Caco-2 (cell line): Measurements from ENCODE around the gene YJEFN3. TPM values are rescaled to one million over a fixed set of nuclear protein-coding genes. Genes with fewer than 3 reads are reported as not detected.

Experiments
- BruUV-seq: library from RNA; stranded (reverse); fragments of 400-500 nt; replicated peaks from 2 replicates; lab custom pipeline; 2021; lab: Mats Ljungman, UMichigan
- CTCF ChIA-PET: fragments of 300-600 bp; sonication (Branson Sonifier 250); formaldehyde crosslinking; loops from one replicate; lab custom pipeline; 2022; ENCODE audit warnings: antibody characterized with exemption; lab: Charles Lee
- POLR2A ChIA-PET: fragments of 300-600 bp; sonication (Branson Sonifier 250); formaldehyde crosslinking; loops from one replicate; lab custom pipeline; 2022; ENCODE audit warnings: antibody characterized with exemption; lab: Charles Lee
- DNase-seq, 2 experiments: peaks; one replicate each; pipeline versions ENCODE4 v3.0.0 to v3.0.0-alpha.2; 2020 to 2022
- H3K27me3 ChIP-seq: replicated peaks from 2 replicates; pipeline ENCODE4 v1.6.0; 2011; ENCODE audit warnings: low read length; ENCODE audit not compliant: control insufficient read depth, insufficient read depth
- H3K36me3 ChIP-seq: 2 replicates; pipeline ENCODE4 v1.5.1; 2011; ENCODE audit warnings: low read length; ENCODE audit not compliant: control insufficient read depth, insufficient read depth
- H3K4me1 ChIP-seq: fragments of 250-450 bp; sonication (Bioruptor Pico); 2 replicates; pipeline ENCODE4 v1.5.1; 2020; ENCODE audit warnings: mild to moderate bottlenecking
- H3K4me3 ChIP-seq: 2 replicates; pipeline ENCODE4 v1.5.1; 2011; ENCODE audit warnings: low read depth, mild to moderate bottlenecking, control low read depth, low read length
- H3K9me3 ChIP-seq: fragments of 250-450 bp; sonication (Bioruptor Pico); 2 replicates; pipeline ENCODE4 v1.5.1; 2020; ENCODE audit warnings: mild to moderate bottlenecking, moderate library complexity
- H3K27ac Mint-ChIP-seq: one replicate; pipeline ENCODE4 v1.8.0; 2022; ENCODE audit warnings: mixed read lengths; ENCODE audit not compliant: unreplicated experiment
- H3K27me3 Mint-ChIP-seq: one replicate; pipeline ENCODE4 v1.8.0; 2022; ENCODE audit warnings: mixed read lengths; ENCODE audit not compliant: insufficient read depth, unreplicated experiment
- H3K36me3 Mint-ChIP-seq: one replicate; pipeline ENCODE4 v1.8.0; 2022; ENCODE audit warnings: mild to moderate bottlenecking, mixed read lengths; ENCODE audit not compliant: insufficient read depth, unreplicated experiment
- H3K4me1 Mint-ChIP-seq: one replicate; pipeline ENCODE4 v1.8.0; 2022; ENCODE audit warnings: low read depth, mixed read lengths; ENCODE audit not compliant: unreplicated experiment
- H3K4me3 Mint-ChIP-seq: one replicate; pipeline ENCODE4 v1.8.0; 2022; ENCODE audit warnings: mild to moderate bottlenecking, moderate library complexity, mixed read lengths; ENCODE audit not compliant: unreplicated experiment
- H3K9me3 Mint-ChIP-seq: one replicate; pipeline ENCODE4 v1.8.0; 2022; ENCODE audit warnings: mixed read lengths; ENCODE audit not compliant: unreplicated experiment
- intact Hi-C: fragments of 100-400 bp; cut with micrococcal nuclease; formaldehyde crosslinking; loops from one replicate; pipeline ENCODE4 v1.10.0; 2022; ENCODE audit not compliant: unreplicated experiment
- total RNA-seq: library from RNA; stranded (reverse); gene quantifications from 2 replicates; pipeline ENCODE4 v1.2.3, GENCODE V29; 2022
- TF ChIP-seq, protein P1 (sequence below), 2 experiments: fragments of 200-600 bp in 1 of 2; IDR thresholded peaks; 1 replicate in 1 of 2; 2 replicates in 1 of 2; pipeline versions ENCODE4 v1.5.1 to v1.8.0; 2011 to 2022; ENCODE audit warnings: antibody characterized with exemption in 1 of 2, control low read depth in 1 of 2, inconsistent platforms in 1 of 2, low read depth in 1 of 2, low read length in 1 of 2, mild to moderate bottlenecking in 1 of 2, moderate library complexity in 1 of 2; ENCODE audit not compliant: insufficient read depth in 1 of 2, severe bottlenecking in 1 of 2, unreplicated experiment in 1 of 2

Gene YJEFN3
- total RNA-seq, 1 experiment from 2014 or later: 8.1 TPM

DNA sequence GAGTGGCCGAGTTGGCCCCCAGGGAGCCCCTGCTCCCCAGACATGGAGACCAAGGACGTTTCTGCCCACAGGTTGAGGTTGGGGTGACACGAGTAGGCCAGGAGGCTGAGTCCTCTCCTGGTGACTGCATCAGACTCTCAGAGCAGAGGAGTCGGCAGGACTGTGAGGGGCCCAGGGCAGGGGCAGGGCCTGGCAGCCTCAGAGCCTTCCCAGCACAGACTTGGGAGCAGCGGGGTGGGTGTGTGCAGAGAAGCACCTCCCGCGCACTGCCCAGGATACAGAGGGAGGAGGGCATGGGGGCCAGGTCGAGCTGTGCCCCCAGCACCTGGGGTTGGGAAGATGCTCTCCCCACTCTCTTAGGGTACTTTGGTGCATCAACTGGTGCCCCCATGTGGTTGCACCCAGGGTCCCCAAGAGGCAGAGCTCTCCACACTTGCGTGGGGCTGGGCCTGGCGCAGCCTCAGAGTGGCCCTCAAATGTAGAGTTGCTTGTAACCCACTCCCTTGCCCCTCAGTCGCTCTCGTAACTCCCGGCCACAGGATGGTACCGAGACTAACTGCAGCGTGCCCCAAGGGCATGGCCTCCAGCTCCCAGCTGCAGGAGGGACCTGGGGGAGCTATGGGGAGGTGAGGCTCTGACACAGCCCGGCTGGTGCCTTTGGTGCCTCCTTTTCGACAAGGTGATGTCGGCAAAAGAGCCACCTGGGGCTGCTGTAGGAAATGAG, 29.3 kb upstream of the YJEFN3 start:
- H3K36me3 Mint-ChIP-seq: peaks cover 89% of the 10 kb centered on the region
- no peak overlapping the region for H3K4me3 Mint-ChIP-seq
- no peak overlapping the region for H3K27ac Mint-ChIP-seq
- BruUV-seq: no TSS peak
- Histone ChIP-seq H3K4me3 (no peak overlapping the region), H3K9me3 (no peaks in the 10 kb centered on the region), H3K27me3 (no peaks in the 10 kb centered on the region), H3K4me1 (no peaks in the 10 kb centered on the region), H3K36me3 (peaks cover 4% of the 10 kb centered on the region)
- no peaks in the 10 kb centered on the region for H3K4me1 Mint-ChIP-seq
- no peaks in the 10 kb centered on the region for H3K9me3 Mint-ChIP-seq
- ChIA-PET CTCF (no interaction called here), POLR2A (no interaction called here)
- no peak for DNase-seq
- intact Hi-C loops: no loop called here
- no peaks in the 10 kb centered on the region for H3K27me3 Mint-ChIP-seq
- TF ChIP-seq, protein P1, sequence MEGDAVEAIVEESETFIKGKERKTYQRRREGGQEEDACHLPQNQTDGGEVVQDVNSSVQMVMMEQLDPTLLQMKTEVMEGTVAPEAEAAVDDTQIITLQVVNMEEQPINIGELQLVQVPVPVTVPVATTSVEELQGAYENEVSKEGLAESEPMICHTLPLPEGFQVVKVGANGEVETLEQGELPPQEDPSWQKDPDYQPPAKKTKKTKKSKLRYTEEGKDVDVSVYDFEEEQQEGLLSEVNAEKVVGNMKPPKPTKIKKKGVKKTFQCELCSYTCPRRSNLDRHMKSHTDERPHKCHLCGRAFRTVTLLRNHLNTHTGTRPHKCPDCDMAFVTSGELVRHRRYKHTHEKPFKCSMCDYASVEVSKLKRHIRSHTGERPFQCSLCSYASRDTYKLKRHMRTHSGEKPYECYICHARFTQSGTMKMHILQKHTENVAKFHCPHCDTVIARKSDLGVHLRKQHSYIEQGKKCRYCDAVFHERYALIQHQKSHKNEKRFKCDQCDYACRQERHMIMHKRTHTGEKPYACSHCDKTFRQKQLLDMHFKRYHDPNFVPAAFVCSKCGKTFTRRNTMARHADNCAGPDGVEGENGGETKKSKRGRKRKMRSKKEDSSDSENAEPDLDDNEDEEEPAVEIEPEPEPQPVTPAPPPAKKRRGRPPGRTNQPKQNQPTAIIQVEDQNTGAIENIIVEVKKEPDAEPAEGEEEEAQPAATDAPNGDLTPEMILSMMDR (IDR thresholded peaks at IDR 0.05; ENCODE audit: insufficient read depth in 1 of 2, low read depth in 1 of 2, low read length in 1 of 2, severe bottlenecking in 1 of 2, unreplicated experiment in 1 of 2): no peak

DNA sequence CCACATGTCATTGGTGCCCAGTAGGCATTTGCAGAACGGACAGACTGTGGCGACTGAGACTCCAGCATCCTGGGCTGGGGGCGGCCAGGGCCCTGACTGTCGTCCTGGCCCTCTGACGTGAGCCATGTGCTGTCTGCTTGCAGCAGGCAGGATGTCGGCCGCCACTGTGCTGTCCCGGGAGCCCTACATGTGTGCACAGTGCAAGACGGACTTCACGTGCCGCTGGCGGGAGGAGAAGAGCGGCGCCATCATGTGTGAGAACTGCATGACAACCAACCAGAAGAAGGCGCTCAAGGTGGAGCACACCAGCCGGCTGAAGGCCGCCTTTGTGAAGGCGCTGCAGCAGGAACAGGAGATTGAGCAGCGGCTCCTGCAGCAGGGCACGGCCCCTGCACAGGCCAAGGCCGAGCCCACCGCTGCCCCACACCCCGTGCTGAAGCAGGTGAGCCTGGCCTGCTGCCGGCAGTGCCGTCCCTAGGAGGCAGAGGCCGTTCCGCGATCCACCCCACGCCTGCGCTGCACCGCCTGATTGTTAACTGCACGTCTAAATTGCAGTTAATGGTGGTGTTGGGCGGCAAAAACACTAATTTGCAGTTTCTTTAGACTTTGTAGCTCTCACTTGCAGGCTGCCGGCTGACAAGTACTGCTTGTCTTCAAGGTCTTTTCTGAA, 27.6 kb upstream of the YJEFN3 start:
- Mint-ChIP-seq H3K9me3 (no peaks in the 10 kb centered on the region), H3K4me3 (no peak overlapping the region), H3K36me3 (peaks cover 89% of the 10 kb centered on the region), H3K27ac (no peak overlapping the region), H3K27me3 (no peaks in the 10 kb centered on the region), H3K4me1 (no peaks in the 10 kb centered on the region)
- intact Hi-C loops: no loop called here
- ChIA-PET CTCF (no interaction called here), POLR2A (no interaction called here)
- H3K36me3 ChIP-seq: peaks cover 3% of the 10 kb centered on the region
- no TSS peak for BruUV-seq
- no peaks in the 10 kb centered on the region for H3K4me1 ChIP-seq
- no peak overlapping the region for H3K4me3 ChIP-seq
- DNase-seq: no peak
- H3K9me3 ChIP-seq: no peaks in the 10 kb centered on the region
- H3K27me3 ChIP-seq: no peaks in the 10 kb centered on the region
- TF ChIP-seq, protein P1 (IDR thresholded peaks at IDR 0.05; ENCODE audit: insufficient read depth in 1 of 2, low read depth in 1 of 2, low read length in 1 of 2, severe bottlenecking in 1 of 2, unreplicated experiment in 1 of 2): no peak

DNA sequence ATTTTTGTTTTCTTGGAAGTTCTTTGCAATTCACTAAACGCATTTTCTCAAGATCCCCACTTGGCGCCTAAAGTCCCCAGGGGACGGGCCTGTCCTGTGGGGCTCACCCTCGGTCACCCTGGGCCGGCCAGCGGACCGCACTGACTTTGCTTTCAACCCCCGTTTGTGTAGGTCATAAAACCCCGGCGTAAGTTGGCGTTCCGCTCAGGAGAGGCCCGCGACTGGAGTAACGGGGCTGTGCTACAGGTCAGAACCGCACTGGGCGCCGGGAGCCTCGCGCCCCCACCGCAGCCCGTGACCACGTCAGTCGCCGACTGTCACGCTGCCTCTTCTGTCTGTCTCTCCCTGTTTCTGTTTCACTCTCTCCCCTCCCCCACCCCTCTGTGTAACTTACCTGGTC, 26.9 kb upstream of the YJEFN3 start:
- no TSS peak for BruUV-seq
- Mint-ChIP-seq H3K36me3 (peaks cover 89% of the 10 kb centered on the region), H3K27me3 (no peaks in the 10 kb centered on the region), H3K4me3 (no peak overlapping the region), H3K4me1 (no peaks in the 10 kb centered on the region), H3K27ac (no peak overlapping the region), H3K9me3 (no peaks in the 10 kb centered on the region)
- Histone ChIP-seq H3K27me3 (no peaks in the 10 kb centered on the region), H3K4me1 (no peaks in the 10 kb centered on the region), H3K36me3 (peaks cover 1% of the 10 kb centered on the region), H3K9me3 (no peaks in the 10 kb centered on the region), H3K4me3 (no peak overlapping the region)
- ChIA-PET CTCF (no interaction called here), POLR2A (no interaction called here)
- intact Hi-C loops: no loop called here
- TF ChIP-seq, protein P1 (IDR thresholded peaks at IDR 0.05; ENCODE audit: insufficient read depth in 1 of 2, low read depth in 1 of 2, low read length in 1 of 2, severe bottlenecking in 1 of 2, unreplicated experiment in 1 of 2): no peak
- DNase-seq: no peak
